HG02840 (cell line): ENCODE results near the gene FMN1.
"Not testable (repeated sequence)": the region's sequence is repeated elsewhere in the genome, so short reads cannot be mapped to it uniquely, and the experiment has no call there.

Experiments
- ATAC-seq: cut with Tn5 transposase; IDR thresholded peaks from one replicate; pipeline ENCODE4 v1.9.1; 2021; ENCODE audit warnings: mild to moderate bottlenecking, moderate library complexity, moderate number of reproducible peaks; ENCODE audit not compliant: unreplicated experiment, low FRiP score

FMN1 gene

DNA sequence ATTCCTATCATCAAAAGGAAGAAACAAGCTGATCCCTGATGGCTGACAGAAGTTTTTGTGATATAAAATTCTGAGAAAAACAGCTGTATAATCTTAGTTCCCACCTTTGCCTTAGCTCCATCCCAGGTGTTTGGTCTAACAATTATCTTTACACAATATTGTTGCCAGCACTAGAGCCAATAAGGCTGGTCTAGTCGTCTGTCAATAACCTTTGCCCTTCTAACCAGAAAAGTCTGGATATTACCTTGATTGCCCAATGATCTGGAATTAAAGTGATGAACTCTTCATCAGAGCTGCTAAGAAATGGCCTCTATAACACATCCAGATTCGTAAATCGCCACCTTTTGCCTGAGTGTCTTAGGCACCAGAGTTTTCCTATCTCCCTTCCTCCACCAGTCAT is 98.4 kb downstream of the FMN1 start:
- no peak for ATAC-seq

- no peak for ATAC-seq
Observed at GRCh38 chr15:33095641-33096040, 98.9 kb downstream of the FMN1 start.

DNA sequence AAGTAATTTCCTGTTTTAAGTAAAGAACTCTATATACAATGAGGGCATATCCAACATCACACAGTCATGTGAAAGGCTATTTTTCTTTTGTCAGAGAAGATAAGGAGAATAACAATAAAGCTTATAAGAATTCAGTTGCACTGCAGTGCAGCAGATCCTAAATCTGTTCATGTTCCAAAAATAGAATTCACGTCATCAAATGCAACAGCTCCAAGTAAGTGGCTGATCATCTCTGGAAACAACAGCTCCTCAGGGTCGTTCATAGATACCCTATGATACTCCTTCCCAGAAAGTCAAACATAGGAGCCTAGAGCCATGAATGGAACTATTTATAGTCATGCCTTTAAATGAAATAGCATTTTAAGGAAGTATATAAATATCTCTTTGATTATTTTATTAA is 100.2 kb downstream of the FMN1 start:
- ATAC-seq = no peak

GRCh38 chr15:33093222-33093621 is 101.3 kb downstream of the FMN1 start:
- ATAC-seq = no peak

GRCh38 chr15:33091983-33092693 is 102.4 kb downstream of the FMN1 start:
- ATAC-seq = no peak

DNA sequence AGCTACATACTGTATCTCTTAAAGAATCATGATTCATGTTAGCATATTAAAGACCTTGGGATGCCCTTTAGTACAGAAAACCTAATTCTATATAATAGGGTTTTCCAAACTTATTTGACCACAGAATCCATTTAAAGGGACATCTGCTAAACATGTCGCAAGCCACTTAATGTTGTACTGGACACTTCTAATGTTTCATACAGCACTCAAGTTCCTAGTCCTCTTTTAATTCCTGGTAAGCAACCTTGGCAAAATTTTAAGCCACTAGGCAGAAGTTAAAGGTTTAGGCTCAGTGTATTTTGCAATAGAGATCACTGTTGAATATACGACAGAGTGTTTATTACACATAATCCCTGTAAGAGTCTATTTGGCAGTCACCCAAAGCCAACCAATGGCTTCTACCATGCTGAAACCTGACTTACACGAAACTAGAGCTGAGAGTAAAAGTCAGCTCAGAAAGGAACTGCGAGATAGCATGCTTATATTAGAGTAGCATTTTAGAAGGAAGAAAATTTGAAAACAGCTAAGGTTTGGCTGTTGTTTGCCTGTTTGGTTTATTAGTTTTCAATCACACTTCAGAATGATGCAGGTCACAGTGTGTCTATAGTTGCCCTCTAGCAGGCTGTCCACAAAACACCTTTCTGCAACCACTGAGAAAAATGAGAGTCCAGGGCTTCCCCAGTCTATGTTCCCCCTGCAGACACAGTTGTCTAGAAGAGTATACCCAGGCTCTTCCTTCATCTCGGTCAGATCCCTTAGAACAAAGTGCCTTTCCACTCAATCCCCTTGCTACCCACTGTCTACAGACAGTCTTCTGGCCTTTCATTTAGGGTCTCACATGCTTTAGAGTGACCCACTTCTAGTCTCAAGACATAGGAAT is 104.4 kb downstream of the FMN1 start:
- ATAC-seq = no peak

DNA sequence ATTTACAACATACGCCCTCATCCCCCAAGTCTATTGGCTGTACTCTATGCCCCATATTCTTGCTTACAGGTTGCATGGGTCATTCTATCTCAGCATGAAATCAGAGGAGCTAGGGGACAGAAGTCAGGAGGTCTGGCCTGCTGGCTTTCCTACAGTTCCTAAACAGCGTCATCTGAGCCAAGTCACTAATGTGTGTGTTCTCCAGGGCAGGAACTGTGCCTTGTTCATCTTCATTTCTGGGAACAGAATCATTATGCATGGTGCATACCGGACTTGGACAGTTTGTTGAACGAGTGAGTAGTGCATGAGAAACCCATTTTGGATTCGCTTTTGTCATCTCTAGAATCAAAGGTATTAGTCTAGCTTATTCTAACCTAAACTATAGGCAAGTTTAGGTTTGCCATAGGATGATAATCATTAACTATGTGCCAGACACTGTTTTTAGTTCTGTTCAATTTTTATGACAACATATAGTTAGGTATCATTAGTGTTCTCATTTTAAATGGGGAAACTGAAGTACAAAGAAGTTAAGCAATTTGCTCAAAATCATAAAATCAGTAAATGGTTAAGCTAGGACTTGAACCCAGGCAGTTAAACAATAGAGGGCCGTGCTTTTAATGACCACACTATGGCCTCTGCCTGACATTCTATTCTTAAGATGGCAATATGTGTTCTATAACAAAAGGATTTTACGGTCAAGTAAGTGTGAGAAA is 105.2 kb downstream of the FMN1 start:
- ATAC-seq = no peak

- no peak for ATAC-seq
Observed at GRCh38 chr15:33086500-33087121, 107.9 kb downstream of the FMN1 start.

DNA sequence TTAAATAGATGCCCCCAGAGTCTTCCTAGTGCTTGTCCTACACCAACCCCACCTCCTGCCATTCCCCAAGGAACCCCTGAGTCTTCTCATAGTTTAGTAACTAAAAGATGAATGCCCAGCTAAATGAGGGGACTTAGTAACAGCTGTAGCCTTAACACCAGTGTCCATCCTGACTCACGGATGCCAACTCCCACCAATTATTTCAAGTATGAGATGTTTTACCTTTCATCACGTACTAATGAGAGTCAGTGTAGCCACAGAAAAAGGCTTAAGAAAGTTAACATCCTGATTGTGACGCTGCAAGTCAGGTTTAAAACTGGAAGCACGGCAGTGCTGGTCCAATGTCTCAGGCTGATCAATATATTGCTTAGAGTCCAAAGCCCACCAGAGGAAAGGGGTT is 109.9 kb downstream of the FMN1 start:
- no peak for ATAC-seq

DNA sequence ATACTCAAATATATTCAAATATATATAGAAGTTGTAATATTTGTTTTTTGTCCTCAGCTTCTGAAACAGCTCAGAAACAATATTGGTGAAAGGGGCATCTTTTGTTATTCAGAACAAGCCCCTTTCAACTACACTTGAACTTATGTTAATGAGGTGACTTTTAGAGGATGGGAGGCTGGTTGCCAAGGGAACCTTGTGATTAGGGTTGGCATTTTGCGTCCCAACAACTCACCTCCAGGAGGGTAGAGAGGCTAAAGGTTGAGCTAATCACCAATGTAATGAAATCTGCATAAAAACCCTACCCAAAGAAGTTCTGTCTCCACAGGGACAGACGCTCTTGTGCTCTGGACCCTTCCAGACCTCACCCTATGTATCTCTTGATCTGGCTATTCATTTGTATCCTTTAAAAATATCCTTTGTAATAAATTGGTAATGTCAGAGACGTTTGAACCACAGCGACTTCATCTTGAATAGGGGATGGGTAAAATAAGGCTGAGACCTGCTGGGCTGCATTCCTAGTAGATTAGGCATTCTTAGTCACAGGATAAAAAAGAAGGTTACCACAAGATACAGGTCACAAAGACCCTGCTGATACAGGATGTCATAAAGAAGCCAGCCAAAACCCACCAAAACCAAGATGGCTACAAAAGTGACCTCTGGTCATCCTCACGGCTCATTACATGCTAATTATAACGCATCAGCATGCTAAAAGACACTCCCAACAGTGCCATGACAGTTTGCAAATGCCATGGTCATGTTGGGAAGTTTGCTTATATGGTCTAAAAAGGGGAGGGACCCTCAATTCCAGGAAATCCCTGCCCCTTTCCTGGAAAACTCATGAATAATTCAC is 111.1 kb downstream of the FMN1 start:
- no peak for ATAC-seq

DNA sequence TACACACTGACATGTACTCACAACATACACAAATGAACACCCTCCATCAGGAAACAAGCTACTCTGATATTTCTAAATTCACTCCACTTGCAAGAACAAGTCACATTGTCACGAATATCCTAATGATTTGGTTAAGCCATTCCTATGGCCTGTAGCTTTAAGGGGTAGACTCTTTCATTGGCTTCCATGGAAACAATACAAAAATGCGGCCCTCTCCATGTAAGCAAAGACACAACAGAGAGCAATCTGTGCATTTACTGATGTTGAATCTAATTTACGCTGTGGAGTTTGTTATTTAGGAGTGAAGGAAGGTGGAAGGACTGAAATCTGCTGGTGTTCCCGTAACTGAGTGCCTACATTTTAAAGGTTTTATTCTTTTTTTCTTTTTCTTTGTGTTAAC is 114.5 kb downstream of the FMN1 start:
- ATAC-seq = no peak

- no peak for ATAC-seq
Observed at GRCh38 chr15:33078607-33079006, 115.9 kb downstream of the FMN1 start.

- ATAC-seq = no peak
Observed at GRCh38 chr15:33076937-33077336, 117.6 kb downstream of the FMN1 start.

DNA sequence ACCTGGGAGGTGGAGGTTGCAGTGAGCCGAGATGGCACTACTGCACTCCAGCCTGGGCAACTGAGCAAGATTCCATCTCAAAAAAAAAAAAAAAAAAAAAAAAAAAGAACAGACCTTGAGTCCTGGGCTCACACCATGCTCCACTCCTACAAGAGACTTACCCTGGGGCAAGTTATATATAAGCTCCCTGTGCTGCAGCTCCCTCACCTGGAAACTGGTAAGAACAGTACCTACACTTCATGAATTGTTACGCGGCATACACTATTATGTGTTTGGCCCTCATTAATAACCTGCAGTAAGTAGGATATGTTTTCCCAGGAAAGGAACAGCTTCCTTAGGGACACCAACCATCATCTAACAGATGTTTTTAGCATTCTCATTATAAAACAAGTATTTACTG is 119.6 kb downstream of the FMN1 start:
- ATAC-seq = no peak

GRCh38 chr15:33074212-33074611 is 120.3 kb downstream of the FMN1 start:
- no peak for ATAC-seq

DNA sequence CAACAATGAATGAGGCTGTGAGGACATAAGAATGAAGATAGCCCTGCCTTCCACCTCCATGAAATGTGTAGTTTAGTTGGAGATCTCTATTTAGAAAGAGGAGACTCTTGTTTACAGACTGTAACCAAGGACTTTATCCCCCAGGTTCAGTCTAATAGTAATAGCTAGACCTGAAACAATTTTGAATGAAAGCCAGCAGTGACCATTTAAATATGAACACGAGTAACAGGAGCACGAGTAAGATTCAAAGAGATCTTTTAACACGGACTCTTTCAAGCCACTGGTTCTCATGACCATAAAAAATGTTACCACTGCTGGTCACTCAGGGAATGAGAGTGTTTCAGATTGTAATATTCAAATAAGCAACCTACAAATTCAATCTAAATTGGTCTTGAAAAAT is 123.1 kb downstream of the FMN1 start:
- no peak for ATAC-seq

DNA sequence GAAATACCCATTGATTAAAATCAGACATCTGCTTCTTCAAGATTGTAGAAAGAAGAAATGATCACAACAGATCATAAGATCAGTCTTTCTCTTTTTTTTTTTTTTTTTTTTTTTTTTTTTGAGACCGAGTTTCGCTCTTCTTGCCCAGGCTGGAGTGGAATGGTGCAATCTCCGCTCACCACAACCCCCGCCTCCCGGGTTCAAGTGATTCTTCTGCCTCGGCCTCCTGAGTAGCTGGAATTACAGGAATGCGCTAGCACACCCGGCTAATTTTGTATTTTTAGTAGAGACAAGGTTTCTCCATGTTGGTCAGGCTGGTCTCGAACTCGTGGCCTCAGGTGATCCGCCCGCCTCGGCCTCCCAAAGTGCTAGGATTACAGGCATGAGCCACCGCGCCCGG is 124.6 kb downstream of the FMN1 start:
- ATAC-seq = not testable (repeated sequence)

GRCh38 chr15:33069161-33069560 is 125.4 kb downstream of the FMN1 start:
- no peak for ATAC-seq

DNA sequence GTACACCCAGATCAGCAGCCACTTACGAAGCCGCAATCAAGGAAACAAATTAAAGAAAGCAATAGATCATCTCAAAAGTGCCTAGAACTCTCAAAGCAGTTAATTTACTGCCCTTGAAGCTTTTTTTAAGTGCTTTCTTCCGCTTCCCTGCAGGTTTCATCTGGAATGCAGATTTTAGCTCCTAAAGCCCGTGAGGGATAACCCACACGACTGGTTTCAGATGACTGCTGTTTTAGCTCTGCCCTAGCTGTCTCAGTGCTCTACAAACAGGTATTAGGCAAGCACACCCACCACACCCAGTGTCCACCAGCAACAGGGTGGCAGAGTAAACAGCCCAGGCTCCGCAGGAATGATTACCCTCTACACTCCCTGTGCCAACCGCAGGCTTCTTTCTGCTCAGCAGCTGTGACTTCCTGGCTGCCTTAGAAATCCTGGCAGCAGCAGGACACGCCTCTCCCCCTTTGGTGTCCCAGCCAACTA is 126.0 kb downstream of the FMN1 start:
- ATAC-seq = no peak

DNA sequence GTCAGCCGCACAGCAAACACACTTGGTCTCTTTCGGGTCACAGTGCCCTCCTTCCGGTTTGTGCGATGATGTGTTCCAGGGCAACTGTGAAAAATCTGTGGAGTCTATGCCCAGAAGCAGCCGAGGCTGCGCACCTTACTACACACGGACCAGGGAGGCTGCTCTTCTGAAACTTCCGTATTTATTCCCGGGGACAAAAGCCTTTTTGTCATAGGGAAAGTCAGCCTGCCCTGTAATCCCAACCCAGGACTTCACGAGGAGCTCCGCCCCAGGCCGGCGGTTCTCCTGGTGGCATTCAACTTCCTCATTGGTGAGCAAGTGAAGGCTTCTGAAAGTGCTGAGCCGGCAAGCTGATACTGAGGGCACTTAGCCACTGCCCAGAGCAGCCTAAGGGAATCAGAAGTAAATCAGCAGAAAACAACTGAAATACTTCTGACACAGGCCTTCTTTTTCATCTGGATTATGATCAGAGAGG is 126.5 kb downstream of the FMN1 start:
- no peak for ATAC-seq
